ENCODE data around the gene ING5. TPM values are rescaled to one million over a fixed set of nuclear protein-coding genes. Genes with fewer than 3 reads are reported as not detected.

ING5 gene
- total and polyA plus RNA-seq, 2 donors (not counting 3 experiments of a cell fraction or from before 2014, with no cell fraction given), result 24.5 to 33.4 TPM

DNA sequence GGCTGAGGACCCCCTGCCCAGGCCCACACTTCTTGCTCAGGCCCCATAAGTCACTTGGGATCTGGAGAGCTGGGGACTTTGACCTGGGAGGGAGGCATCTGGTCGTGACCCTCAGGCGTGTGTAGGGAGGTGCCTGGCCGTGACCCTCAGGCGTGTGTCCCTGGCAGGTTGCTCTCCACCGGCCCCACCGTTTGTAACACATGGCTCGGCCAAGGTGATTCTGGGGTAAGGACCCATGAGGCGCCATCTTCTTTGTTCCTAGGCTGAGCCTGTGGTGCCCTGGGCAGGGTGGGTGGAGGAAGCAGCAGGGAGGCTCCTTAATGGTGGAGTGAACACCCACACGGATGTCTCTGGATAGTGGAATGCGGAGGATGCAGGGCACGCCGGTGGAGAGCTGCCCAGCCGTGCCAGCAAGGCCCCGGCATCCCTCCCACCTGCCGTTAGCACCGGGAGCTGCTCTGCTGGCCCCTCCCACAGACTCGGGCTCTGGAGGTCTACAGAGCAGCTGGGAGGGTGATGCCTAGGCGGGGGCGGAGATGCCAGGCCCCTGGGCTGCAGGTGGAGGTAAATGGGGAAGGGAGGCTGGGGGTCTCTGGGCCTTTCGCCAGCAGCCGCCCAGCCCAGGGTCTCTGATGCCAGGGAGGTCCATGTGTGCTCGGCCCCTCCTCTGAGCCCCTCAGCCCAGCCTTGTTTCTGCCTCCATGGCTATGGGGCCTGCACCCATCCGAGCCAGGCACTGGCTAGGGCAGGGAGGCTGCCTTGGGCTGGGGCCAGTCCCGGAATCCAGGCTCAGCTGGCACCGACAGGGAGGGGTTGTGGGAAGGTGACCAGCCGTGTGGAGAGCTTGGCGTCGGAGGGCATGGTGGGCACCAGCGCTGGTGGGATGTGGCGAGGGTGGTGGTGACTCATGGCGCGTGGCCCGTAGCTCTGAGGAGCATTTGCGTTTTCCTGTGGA, 73.7 kb downstream of the ING5 start:
- no TSS peak for BruUV-seq (replicated peaks)
- Histone ChIP-seq H3K9me1 (replicated peaks; ENCODE audit: control insufficient read depth, extremely low read depth, insufficient read depth, low read length) (no peaks in the 10 kb centered on the region), H3K27me3 (ENCODE audit: control insufficient read depth in 2 of 2, insufficient read depth in 2 of 2, low read length in 2 of 2) (no peaks in the 10 kb centered on the region), H4K20me1 (replicated peaks; ENCODE audit: control insufficient read depth, extremely low read depth, insufficient read depth, low read length) (no peaks in the 10 kb centered on the region), H3K27ac (ENCODE audit: insufficient read depth, low read depth, low read length) (no peak overlapping the region), H3K4me1 (ENCODE audit: control insufficient read depth, extremely low read depth, insufficient read depth, low read length) (peaks cover 5% of the 10 kb centered on the region), H3K79me2 (ENCODE audit: control insufficient read depth, insufficient read depth, low read length) (no peaks in the 10 kb centered on the region), H3K4me3 (replicated peaks in 1 of 3; ENCODE audit: insufficient read depth in 1 of 3, low read depth in 1 of 3, low read length in 3 of 3) (no peak overlapping the region), H3K9me3 (replicated peaks; ENCODE audit: control insufficient read depth, insufficient read depth, low read length) (no peaks in the 10 kb centered on the region), H2AFZ (ENCODE audit: low read depth, low read length) (no peak overlapping the region), H3K4me2 (ENCODE audit: insufficient read depth, low read length) (no peak overlapping the region), H3K36me3 (ENCODE audit: control insufficient read depth in 2 of 2, extremely low read depth in 1 of 2, insufficient read depth in 2 of 2, low read length in 2 of 2) (no peaks in the 10 kb centered on the region), H3K9ac (replicated peaks; ENCODE audit: extremely low read depth, insufficient read depth, low read length) (no peak overlapping the region)
- ChIA-PET POLR2A (no interaction called here), CTCF (interaction anchor here (1.6 kb wide), 1 partner anchor 28 kb away, joined by 4 read pairs; no protein-coding TSS in a partner anchor)
- TF ChIP-seq, protein P1, sequence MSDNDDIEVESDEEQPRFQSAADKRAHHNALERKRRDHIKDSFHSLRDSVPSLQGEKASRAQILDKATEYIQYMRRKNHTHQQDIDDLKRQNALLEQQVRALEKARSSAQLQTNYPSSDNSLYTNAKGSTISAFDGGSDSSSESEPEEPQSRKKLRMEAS (IDR thresholded peaks at IDR 0.05; ENCODE audit: insufficient read depth, insufficient read length), result no peak
- TF ChIP-seq EZH2 (IDR thresholded peaks at IDR 0.05; ENCODE audit: borderline replicate concordance, low read depth, low read length, severe bottlenecking) (no peak), POLR2A (IDR thresholded peaks at IDR 0.05; ENCODE audit: low read depth, low read length) (no peak), POLR2AphosphoS5 (IDR thresholded peaks at IDR 0.05; ENCODE audit: insufficient read depth, low read depth, low read length) (no peak)
- intact Hi-C loops (cut with micrococcal nuclease) (no loop called here), dilution Hi-C loops (cut with MboI; ENCODE audit: extremely low pct_ligation_motif_present, low sequenced_read_pairs) (no loop called here)
- FAIRE-seq, result no peak
- DNase-seq (ENCODE audit: low read depth, low spot score), result no peak

DNA sequence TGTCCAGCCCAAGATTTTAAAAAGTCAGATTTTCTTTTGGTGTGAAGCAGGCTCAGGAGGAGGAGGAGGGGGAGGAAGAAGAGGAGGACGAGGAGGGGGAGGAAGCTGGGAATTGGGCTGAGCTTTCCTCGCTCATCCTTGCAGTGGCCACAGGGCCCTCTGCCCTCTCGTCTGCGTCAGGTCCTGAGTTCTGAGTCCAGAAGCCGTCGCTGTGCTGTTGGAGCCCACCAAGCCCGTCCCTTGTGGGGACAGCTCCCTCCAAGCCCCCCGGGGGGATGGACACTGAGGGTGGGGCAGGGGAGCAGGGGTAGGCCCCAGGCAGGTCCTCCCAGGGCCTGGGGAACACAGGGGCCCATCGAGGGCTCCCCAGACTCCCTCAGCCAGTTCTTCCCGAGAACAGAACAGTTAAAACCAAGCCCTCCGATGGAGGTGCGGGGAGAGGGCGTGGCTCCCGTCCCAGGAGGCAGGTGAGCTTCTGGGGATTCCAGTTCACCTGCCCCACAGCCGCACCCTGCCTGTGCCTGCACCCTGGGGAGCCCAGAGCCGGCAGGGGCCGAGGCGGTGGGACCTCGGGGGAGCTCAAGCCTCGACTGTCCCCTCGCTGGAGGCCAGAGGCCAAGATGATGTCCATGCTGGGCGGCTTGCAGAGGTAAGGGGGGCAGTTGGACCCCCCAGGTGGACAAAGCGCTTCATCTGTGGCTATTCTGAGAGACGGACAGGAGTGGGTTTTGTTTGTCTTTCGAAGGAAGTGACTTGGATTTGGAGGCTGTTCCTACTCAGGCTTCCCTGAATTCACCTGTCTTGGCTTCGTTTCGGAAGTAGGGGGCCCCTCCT, 74.7 kb downstream of the ING5 start, which contains the start of gene GAL3ST2:
Gene GAL3ST2 (plus strand): TSS at position 487 of the 834 bp plus-strand sequence. CDS start 134 bp downstream, at position 621.
- BruUV-seq (replicated peaks), result no TSS peak
- intact Hi-C loops (cut with micrococcal nuclease) (no loop called here), dilution Hi-C loops (cut with MboI; ENCODE audit: extremely low pct_ligation_motif_present, low sequenced_read_pairs) (no loop called here)
- Histone ChIP-seq H3K27me3 (ENCODE audit: control insufficient read depth in 2 of 2, insufficient read depth in 2 of 2, low read length in 2 of 2) (no peaks in the 10 kb centered on the region), H3K4me2 (ENCODE audit: insufficient read depth, low read length) (no peak within 1 kb of the TSS), H3K79me2 (ENCODE audit: control insufficient read depth, insufficient read depth, low read length) (no peaks in the 10 kb centered on the region), H3K4me3 (replicated peaks in 1 of 3; ENCODE audit: insufficient read depth in 1 of 3, low read depth in 1 of 3, low read length in 3 of 3) (no peak within 1 kb of the TSS), H3K27ac (ENCODE audit: insufficient read depth, low read depth, low read length) (no peak within 1 kb of the TSS), H3K9me3 (replicated peaks; ENCODE audit: control insufficient read depth, insufficient read depth, low read length) (no peaks in the 10 kb centered on the region), H2AFZ (ENCODE audit: low read depth, low read length) (no peak within 1 kb of the TSS), H4K20me1 (replicated peaks; ENCODE audit: control insufficient read depth, extremely low read depth, insufficient read depth, low read length) (no peaks in the 10 kb centered on the region), H3K4me1 (ENCODE audit: control insufficient read depth, extremely low read depth, insufficient read depth, low read length) (peaks cover 3% of the 10 kb centered on the region), H3K9ac (replicated peaks; ENCODE audit: extremely low read depth, insufficient read depth, low read length) (no peak within 1 kb of the TSS), H3K9me1 (replicated peaks; ENCODE audit: control insufficient read depth, extremely low read depth, insufficient read depth, low read length) (no peaks in the 10 kb centered on the region), H3K36me3 (ENCODE audit: control insufficient read depth in 2 of 2, extremely low read depth in 1 of 2, insufficient read depth in 2 of 2, low read length in 2 of 2) (no peaks in the 10 kb centered on the region)
- TF ChIP-seq, protein P1 (IDR thresholded peaks at IDR 0.05; ENCODE audit: insufficient read depth, insufficient read length), result no peak
- TF ChIP-seq, protein P2, sequence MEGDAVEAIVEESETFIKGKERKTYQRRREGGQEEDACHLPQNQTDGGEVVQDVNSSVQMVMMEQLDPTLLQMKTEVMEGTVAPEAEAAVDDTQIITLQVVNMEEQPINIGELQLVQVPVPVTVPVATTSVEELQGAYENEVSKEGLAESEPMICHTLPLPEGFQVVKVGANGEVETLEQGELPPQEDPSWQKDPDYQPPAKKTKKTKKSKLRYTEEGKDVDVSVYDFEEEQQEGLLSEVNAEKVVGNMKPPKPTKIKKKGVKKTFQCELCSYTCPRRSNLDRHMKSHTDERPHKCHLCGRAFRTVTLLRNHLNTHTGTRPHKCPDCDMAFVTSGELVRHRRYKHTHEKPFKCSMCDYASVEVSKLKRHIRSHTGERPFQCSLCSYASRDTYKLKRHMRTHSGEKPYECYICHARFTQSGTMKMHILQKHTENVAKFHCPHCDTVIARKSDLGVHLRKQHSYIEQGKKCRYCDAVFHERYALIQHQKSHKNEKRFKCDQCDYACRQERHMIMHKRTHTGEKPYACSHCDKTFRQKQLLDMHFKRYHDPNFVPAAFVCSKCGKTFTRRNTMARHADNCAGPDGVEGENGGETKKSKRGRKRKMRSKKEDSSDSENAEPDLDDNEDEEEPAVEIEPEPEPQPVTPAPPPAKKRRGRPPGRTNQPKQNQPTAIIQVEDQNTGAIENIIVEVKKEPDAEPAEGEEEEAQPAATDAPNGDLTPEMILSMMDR (IDR thresholded peaks at IDR 0.05; ENCODE audit: extremely low read depth in 1 of 2, insufficient read depth in 1 of 2, low read depth in 1 of 2, low read length in 2 of 2), result no peak
- TF ChIP-seq EZH2 (IDR thresholded peaks at IDR 0.05; ENCODE audit: borderline replicate concordance, low read depth, low read length, severe bottlenecking), result no peak
- CTCF ChIA-PET, result interaction anchor here (1.6 kb wide), 1 partner anchor 27 kb away, joined by 4 read pairs; no protein-coding TSS in a partner anchor
- DNase-seq (ENCODE audit: low read depth, low spot score) (no peak), FAIRE-seq (no peak)
- POLR2A ChIA-PET, result no interaction called here

Measured in endothelial cell of umbilical vein (primary cell).